HCT116 (cell line): Measurements from ENCODE around the gene UBE2F.

Experiments used
- CEBPB ChIP-seq: IDR thresholded peaks from 2 replicates; pipeline ENCODE4 v1.6.1; 2012; ENCODE audit warnings: low read depth
- EZH2phosphoT487 ChIP-seq: fragments of 200-600 bp; IDR thresholded peaks from 2 replicates; pipeline ENCODE4 v1.6.1; 2018; ENCODE audit warnings: antibody characterized with exemption, borderline replicate concordance
- POLR2AphosphoS5 ChIP-seq: IDR thresholded peaks from 2 replicates; pipeline ENCODE4 v1.6.1; 2011; ENCODE audit warnings: mild to moderate bottlenecking, low read depth, low read length, moderate library complexity
- ZNF274 ChIP-seq: fragments of 200-500 bp; sonication (Bioruptor generic); IDR thresholded peaks from 2 replicates; pipeline ENCODE4 v1.6.1; 2014; ENCODE audit warnings: mild to moderate bottlenecking, low read depth, low read length, inconsistent platforms
- TF ChIP-seq, protein P1 (sequence below), 3 experiments: fragments of 200-600 bp in 1 of 3; sonication (generic) in 1 of 3; IDR thresholded peaks in 2 of 3; conservative IDR thresholded peaks in 1 of 3; 2 replicates each; pipeline ENCODE4 v1.5.1; 2012 to 2017; ENCODE audit warnings: low read depth in 2 of 3, low read length in 2 of 3, antibody characterized with exemption in 1 of 3, borderline replicate concordance in 1 of 3, control low read depth in 1 of 3, mild to moderate bottlenecking in 1 of 3, mixed read lengths in 1 of 3, mixed run types in 1 of 3, moderate library complexity in 1 of 3; ENCODE audit not compliant: insufficient read depth in 1 of 3
- TF ChIP-seq, protein P2 (sequence below): IDR thresholded peaks from 2 replicates; pipeline ENCODE4 v1.6.1; 2012
- TF ChIP-seq, protein P3 (sequence below): IDR thresholded peaks from 2 replicates; pipeline ENCODE4 v1.6.1; 2012; ENCODE audit warnings: low read depth

DNA sequence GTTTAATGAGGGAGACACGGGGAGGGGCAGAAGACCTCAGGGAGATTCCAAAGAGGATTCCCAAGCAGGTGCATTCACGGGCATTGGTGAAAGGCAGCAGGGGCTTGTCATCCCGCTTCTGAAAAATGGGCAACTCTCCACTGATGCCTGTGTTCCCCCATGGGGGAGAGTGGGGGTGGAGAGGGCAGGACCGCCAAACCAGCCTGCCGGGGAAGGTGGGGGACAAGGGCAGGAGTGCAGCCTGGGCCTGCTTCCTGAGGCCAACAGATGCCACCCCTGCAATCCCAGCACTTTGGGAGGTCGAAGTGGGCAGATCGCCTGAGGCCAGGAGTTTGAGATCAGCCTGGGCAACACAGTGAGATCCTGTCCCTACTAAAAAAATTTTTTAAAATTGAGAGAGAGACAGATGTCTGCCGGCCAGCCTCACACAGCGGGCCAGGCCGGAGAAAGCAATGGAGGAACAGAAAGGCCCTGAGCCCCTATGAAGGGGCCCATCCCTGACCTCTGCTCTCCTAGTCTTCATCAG, 44.8 kb upstream of the UBE2F start:
- TF ChIP-seq, protein P1, sequence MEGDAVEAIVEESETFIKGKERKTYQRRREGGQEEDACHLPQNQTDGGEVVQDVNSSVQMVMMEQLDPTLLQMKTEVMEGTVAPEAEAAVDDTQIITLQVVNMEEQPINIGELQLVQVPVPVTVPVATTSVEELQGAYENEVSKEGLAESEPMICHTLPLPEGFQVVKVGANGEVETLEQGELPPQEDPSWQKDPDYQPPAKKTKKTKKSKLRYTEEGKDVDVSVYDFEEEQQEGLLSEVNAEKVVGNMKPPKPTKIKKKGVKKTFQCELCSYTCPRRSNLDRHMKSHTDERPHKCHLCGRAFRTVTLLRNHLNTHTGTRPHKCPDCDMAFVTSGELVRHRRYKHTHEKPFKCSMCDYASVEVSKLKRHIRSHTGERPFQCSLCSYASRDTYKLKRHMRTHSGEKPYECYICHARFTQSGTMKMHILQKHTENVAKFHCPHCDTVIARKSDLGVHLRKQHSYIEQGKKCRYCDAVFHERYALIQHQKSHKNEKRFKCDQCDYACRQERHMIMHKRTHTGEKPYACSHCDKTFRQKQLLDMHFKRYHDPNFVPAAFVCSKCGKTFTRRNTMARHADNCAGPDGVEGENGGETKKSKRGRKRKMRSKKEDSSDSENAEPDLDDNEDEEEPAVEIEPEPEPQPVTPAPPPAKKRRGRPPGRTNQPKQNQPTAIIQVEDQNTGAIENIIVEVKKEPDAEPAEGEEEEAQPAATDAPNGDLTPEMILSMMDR (IDR thresholded peaks at IDR 0.05 in 2 of 3, conservative IDR thresholded peaks at IDR 0.05 in 1 of 3; ENCODE audit: borderline replicate concordance in 1 of 3, insufficient read depth in 1 of 3, low read depth in 2 of 3, low read length in 2 of 3), result no peak
- TF ChIP-seq POLR2AphosphoS5 (no peak), ZNF274 (no peak), CEBPB (no peak), EZH2phosphoT487 (no peak)
- TF ChIP-seq, protein P2, sequence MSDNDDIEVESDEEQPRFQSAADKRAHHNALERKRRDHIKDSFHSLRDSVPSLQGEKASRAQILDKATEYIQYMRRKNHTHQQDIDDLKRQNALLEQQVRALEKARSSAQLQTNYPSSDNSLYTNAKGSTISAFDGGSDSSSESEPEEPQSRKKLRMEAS, result no peak
- TF ChIP-seq, protein P3, sequence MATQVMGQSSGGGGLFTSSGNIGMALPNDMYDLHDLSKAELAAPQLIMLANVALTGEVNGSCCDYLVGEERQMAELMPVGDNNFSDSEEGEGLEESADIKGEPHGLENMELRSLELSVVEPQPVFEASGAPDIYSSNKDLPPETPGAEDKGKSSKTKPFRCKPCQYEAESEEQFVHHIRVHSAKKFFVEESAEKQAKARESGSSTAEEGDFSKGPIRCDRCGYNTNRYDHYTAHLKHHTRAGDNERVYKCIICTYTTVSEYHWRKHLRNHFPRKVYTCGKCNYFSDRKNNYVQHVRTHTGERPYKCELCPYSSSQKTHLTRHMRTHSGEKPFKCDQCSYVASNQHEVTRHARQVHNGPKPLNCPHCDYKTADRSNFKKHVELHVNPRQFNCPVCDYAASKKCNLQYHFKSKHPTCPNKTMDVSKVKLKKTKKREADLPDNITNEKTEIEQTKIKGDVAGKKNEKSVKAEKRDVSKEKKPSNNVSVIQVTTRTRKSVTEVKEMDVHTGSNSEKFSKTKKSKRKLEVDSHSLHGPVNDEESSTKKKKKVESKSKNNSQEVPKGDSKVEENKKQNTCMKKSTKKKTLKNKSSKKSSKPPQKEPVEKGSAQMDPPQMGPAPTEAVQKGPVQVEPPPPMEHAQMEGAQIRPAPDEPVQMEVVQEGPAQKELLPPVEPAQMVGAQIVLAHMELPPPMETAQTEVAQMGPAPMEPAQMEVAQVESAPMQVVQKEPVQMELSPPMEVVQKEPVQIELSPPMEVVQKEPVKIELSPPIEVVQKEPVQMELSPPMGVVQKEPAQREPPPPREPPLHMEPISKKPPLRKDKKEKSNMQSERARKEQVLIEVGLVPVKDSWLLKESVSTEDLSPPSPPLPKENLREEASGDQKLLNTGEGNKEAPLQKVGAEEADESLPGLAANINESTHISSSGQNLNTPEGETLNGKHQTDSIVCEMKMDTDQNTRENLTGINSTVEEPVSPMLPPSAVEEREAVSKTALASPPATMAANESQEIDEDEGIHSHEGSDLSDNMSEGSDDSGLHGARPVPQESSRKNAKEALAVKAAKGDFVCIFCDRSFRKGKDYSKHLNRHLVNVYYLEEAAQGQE, result no peak
